ENCODE results near the gene AKAP13. TPM values are rescaled to one million over a fixed set of nuclear protein-coding genes. Genes with fewer than 3 reads are reported as not detected.

AKAP13 gene, protein sequence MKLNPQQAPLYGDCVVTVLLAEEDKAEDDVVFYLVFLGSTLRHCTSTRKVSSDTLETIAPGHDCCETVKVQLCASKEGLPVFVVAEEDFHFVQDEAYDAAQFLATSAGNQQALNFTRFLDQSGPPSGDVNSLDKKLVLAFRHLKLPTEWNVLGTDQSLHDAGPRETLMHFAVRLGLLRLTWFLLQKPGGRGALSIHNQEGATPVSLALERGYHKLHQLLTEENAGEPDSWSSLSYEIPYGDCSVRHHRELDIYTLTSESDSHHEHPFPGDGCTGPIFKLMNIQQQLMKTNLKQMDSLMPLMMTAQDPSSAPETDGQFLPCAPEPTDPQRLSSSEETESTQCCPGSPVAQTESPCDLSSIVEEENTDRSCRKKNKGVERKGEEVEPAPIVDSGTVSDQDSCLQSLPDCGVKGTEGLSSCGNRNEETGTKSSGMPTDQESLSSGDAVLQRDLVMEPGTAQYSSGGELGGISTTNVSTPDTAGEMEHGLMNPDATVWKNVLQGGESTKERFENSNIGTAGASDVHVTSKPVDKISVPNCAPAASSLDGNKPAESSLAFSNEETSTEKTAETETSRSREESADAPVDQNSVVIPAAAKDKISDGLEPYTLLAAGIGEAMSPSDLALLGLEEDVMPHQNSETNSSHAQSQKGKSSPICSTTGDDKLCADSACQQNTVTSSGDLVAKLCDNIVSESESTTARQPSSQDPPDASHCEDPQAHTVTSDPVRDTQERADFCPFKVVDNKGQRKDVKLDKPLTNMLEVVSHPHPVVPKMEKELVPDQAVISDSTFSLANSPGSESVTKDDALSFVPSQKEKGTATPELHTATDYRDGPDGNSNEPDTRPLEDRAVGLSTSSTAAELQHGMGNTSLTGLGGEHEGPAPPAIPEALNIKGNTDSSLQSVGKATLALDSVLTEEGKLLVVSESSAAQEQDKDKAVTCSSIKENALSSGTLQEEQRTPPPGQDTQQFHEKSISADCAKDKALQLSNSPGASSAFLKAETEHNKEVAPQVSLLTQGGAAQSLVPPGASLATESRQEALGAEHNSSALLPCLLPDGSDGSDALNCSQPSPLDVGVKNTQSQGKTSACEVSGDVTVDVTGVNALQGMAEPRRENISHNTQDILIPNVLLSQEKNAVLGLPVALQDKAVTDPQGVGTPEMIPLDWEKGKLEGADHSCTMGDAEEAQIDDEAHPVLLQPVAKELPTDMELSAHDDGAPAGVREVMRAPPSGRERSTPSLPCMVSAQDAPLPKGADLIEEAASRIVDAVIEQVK (N-terminal part only)
- 450 TPM for total RNA-seq
- long read RNA-seq, full-length matches to known transcripts = 13 of 282 reads
- long read RNA-seq, partial matches to known transcripts = 77 of 282 reads
- long read RNA-seq, other reads (novel, unspliced or antisense) = 192 of 282 reads

DNA sequence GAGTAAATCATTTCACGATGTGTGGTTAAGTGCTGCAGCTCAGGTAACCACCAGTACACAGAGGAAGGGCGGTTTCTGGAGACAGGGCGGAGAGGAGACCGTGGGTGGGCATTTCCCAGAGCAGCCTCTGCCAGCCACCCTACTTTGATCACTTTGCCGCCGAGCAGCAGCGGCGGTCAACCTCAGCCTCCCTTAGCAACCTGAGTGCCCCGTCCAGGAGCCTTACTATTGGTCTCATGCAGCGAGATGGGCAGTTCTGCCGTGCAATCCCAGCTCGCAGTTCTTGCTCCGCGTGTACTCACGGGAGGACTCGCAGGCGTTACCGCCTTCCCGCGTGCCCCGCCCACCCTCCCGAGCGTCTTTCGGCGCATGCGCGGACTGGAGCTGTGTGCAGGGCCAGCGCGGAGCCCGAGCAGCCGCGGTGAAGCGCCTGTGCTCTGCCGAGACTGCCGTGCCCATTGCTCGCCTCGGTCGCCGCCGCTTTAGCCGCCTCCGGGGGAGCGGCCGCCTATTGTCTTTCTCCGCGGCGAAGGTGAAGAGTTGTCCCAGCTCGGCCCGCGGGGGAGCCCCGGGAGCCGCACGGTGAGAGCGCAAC is at the start of gene AKAP13:
TSS of gene AKAP13 (plus strand) at position 387 of the 595 bp plus-strand sequence. CDS start 105,118 bp downstream, outside the sequence.
- ATAC-seq (peak; percentile 96), DNase-seq (peak; percentile 99)
- no peaks in the 10 kb centered on the region for H3K36me3 ChIP-seq
- H3K4me1 ChIP-seq = peaks cover 34% of the 10 kb centered on the region
- H3K4me3 ChIP-seq = peak within 1 kb of the TSS; percentile 76
- TF ChIP-seq, protein P1, sequence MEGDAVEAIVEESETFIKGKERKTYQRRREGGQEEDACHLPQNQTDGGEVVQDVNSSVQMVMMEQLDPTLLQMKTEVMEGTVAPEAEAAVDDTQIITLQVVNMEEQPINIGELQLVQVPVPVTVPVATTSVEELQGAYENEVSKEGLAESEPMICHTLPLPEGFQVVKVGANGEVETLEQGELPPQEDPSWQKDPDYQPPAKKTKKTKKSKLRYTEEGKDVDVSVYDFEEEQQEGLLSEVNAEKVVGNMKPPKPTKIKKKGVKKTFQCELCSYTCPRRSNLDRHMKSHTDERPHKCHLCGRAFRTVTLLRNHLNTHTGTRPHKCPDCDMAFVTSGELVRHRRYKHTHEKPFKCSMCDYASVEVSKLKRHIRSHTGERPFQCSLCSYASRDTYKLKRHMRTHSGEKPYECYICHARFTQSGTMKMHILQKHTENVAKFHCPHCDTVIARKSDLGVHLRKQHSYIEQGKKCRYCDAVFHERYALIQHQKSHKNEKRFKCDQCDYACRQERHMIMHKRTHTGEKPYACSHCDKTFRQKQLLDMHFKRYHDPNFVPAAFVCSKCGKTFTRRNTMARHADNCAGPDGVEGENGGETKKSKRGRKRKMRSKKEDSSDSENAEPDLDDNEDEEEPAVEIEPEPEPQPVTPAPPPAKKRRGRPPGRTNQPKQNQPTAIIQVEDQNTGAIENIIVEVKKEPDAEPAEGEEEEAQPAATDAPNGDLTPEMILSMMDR (IDR thresholded peaks at IDR 0.05) = no peak
- H3K27me3 ChIP-seq = no peaks in the 10 kb centered on the region
- peak within 1 kb of the TSS; percentile 91 for H3K27ac ChIP-seq
- intact Hi-C loops (cut with DNase I) = no loop called here
- no peaks in the 10 kb centered on the region for H3K9me3 ChIP-seq

DNA sequence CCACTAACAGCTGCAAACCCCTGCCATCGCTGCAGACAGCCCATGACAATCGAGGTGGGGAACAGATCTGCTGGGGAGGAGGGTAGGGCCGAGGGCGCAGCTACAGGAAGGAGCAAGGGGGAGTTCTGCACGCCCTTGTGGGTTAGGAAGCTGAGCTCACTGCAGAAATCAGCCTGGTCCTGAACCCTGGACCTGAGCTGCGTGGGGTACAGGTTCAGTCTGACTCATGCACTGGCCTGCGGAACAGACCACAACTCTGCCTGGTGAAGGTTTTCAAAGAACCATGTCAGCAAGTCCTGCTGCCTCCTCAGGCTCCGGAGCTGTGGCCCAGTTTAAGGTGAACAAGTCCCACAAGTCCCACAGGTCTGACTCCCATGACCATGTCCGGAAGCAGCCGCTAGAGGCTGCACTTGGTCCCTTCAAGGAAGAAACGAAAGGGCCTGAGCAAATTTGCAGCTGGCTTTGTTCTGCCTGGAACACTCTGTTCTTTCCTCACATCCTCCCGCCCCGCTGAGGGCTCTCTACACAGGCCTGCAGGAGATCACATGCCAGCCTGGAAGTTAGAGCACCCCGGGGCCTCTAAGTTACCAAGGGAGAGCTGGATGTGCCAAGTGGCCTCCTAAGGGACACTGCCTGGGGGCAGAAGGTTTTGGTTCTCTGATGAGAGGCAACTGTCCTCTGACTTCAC is 49.4 kb upstream of the AKAP13 start:
- no peaks in the 10 kb centered on the region for H3K36me3 ChIP-seq
- H3K27ac ChIP-seq = peak overlapping the region; percentile 94
- TF ChIP-seq, protein P1 (IDR thresholded peaks at IDR 0.05) = peak; percentile 81
- peak; percentile 95 for ATAC-seq
- peak; percentile 95 for DNase-seq
- H3K4me1 ChIP-seq = peaks cover 28% of the 10 kb centered on the region
- no peaks in the 10 kb centered on the region for H3K9me3 ChIP-seq
- intact Hi-C loops (cut with DNase I) = no loop called here
- peak overlapping the region; percentile 20 for H3K4me3 ChIP-seq
- H3K27me3 ChIP-seq = no peaks in the 10 kb centered on the region

DNA sequence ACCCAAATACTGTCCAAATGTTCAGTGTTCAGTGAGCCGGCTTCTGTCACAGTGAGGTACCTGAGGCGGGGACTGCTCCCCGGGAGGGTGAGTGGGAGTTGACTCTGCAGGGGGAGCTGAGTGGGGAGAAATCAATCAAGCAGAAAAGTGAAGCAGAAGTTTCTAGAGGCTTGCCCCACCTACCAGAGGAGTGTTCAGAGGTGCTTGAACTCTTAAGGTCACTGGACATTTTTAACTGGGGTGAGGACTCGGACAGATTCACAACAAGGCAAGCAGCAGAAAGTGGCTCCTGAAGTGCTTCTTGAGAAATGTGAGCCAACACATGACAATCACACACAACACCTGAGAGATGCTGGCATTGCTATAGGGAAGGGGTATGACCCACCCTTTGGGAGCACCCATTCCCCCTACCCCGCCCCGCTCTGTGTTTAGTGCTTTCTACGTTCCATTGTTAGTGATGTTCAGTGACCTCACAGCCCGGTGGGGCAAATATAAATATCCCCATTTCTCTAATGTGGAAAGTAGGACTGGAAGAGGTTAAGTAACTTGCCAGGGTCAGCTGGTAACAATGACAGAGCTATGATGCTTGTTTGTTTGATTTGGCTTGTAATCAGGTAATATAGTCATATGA is 48.6 kb upstream of the AKAP13 start:
- Histone ChIP-seq H3K27me3 (no peaks in the 10 kb centered on the region), H3K4me1 (peaks cover 28% of the 10 kb centered on the region), H3K27ac (peak overlapping the region; percentile 94), H3K9me3 (no peaks in the 10 kb centered on the region), H3K4me3 (peak overlapping the region; percentile 20), H3K36me3 (no peaks in the 10 kb centered on the region)
- ATAC-seq = peak; percentile 72
- TF ChIP-seq, protein P1 (IDR thresholded peaks at IDR 0.05) = no peak
- DNase-seq = no peak
- intact Hi-C loops (cut with DNase I) = no loop called here

DNA sequence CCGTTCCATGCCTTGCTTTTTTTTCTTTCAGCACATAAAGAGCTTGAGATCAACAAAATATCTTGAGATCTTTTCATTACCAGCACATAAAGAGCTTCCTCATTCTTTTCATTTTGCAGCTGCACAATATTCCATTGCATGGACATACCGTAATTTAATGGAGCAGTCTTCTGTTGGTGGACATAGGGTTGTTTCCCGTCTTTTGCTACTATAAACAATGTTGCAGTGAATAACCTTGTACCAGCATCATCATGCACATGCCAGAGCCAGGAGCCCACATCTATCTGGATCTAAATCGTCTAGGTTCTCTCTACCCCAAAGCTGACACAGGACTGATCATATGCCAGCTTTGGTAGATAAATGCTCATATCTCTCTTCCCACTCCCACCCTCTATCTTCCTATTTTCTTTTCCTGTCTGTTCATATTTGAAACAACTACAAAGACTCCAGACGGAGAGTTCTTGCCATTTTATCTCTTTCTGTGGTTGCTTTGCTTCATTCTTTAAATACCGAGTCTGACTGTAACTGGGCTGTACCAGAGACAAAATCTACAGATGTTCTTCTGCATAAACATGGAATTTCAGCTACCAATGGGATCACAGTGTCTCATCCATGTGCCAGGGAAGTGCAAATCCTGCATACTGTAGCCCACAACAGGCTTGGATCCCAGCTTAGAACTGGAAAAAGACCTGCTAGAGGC is 47.1 kb upstream of the AKAP13 start:
- Histone ChIP-seq H3K27ac (peak overlapping the region; percentile 94), H3K4me1 (peaks cover 28% of the 10 kb centered on the region), H3K4me3 (no peak overlapping the region), H3K9me3 (no peaks in the 10 kb centered on the region), H3K36me3 (no peaks in the 10 kb centered on the region), H3K27me3 (no peaks in the 10 kb centered on the region)
- ATAC-seq (no peak), DNase-seq (no peak)
- TF ChIP-seq, protein P1 (IDR thresholded peaks at IDR 0.05) = no peak
- intact Hi-C loops (cut with DNase I) = no loop called here
